Stimulated activated CD8-positive, alpha-beta memory T cell treated with anti-CD3 and anti-CD28 coated beads, Interleukin-7, amount 100 ng/mL, for 48 hours (primary cell): ENCODE results near the gene MARVELD3.

Source experiments
- DNase-seq, 2 donors: peaks; one replicate each; pipeline ENCODE4 v3.0.0-alpha.2; 2020; ENCODE audit warnings: low read depth in 1 of 2; ENCODE audit errors: extremely low read depth in 1 of 2

Gene MARVELD3

DNA sequence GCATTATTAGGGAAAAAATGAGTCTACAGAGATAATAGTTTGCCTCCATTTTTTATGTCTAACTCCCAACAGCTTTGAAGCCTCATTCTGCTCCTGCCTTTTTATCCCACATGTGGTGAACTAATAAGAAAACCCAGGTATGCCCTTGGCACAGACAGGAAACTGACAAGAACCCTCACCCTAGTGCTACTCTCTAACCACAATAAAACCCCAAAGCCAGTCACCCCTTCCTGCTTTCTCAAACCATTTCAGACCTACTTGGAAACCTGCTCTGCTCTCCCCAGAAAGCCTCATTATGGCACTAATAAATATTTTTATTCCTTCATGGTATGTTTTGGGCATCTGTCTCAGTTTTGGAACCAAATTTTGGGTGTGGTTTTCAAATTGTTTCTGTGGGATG is 3.9 kb upstream of the MARVELD3 start:
- no peak for DNase-seq

DNA sequence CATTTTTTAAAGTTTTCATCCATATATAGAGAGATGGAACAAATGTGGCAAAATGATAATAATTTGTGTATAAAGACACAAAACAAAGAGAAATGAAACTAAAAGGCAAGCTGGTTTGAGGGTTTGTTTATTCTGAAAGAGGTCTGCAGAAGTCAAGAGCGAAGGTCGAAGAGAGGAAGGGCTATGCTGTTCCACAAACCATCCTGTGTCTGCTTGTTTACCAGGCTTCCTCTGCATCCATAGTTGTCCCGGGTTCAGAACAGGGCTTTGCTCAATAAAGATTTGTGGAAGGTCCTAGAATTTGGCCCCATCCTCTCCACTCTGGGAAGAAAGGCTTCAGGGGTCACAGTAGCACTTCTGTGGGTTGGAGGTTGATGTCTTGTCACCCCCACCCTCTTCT is 2.4 kb upstream of the MARVELD3 start:
- no peak for DNase-seq

DNA sequence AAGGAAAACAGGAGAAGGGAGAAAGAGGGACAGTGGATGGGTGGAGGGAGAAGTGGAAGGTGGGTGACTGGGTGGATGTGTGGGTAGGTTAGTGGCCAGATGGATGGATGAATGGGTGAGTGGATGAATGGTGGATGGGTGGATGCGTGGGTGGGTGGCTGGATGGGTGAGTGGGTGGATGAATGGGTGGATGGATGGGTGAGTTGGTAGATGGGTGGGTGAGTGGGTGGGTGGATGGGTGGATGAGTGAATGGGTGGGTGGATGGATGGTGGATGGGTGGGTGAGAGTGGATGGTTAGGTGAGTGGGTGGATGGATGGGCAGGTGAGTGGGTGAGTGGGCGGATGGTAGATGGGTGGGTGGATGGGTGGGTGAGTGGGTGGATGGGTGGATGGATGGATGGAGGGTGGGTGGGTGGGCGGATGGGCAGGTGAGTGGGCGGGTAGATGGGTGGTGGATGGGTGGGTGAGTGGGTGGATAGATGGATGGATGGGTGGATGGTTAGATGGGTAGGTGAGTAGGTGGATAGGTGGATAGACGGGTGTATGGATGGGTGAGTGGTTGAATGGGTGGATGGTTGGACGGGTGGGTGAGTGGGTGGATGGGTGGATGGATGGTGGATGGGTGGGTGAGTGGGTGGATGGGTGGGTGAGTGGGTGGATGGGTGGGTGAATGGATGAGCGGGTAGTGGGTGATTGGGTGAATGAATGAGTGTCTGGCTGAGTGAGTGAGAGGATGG is 702 bp upstream of the MARVELD3 start:
- no peak for DNase-seq

DNA sequence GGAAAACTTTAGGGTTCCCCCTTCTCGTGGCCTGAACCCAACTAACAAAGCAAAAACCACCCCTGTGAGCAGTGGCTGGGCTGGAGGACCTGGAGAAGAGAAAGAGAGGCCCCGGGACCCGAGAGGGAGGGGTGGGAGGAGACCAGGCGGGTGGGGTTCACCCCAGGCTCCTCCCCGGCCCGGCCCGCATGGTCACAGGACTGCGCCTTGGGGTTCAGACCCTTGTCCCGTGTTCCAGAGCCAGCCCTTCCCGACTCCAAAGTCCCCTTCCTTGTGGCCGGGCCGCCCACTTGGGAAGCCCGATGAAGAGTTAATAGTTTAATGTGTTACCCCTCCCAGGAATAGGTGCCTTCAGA is 852 bp downstream of the MARVELD3 start:
- DNase-seq, result no peak

- DNase-seq, result no peak
Measured at GRCh38 chr16:71627731-71628181, 1.8 kb downstream of the MARVELD3 start.

- DNase-seq, result no peak
Measured at GRCh38 chr16:71628810-71629209, 2.8 kb downstream of the MARVELD3 start.

DNA sequence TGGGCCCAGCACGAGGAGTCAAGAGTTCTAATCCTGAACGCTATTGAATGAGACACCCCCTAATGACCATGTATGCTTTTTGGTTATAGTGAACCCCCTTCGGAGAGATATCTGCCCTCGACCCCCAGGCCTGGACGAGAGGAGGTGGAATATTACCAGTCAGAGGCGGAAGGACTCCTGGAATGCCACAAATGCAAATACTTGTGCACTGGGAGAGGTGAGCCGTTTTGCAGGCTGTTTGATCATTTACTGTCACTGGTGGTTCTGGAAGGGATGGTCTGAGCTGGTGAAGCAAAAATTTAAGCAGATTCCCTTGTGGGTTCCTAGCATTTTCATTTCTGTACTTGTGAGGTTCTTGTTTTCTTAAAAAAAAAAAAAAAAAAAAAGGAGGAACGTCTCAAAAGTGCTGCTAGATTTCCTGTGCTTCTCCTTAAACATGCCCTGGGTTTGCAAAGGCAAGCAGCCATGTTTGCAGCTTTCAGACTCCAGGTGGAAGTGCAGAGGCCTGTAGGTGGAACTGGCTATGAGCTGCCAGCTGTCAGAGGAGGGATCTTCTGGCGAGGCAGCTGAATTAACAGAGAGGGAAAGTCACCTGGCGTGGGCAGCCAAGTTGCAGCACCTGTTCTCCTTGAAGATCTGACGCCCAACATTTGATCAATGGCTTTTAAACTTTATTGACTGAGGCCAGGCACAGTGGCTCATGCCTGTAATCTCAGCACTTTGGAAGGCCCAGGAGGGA is 3.5 kb downstream of the MARVELD3 start:
- DNase-seq, result no peak

DNA sequence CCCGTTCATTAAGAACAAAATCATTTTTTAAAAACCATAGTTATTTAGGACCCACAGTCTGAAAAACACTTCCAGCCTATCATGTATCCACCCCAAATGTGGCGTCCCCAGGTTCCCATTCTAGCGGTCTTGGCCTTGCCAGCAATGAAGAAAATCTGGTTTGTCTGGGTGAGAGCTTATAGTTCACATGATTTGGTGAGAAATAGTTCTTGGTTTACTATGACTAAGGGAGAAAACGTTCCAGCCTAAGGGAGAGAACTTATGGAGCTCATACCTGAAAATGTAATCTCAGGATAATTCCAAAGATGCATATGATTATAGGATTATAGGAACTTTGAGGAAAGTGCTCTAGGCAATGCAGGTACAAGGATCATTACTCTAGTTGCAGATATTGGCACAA is 4.8 kb downstream of the MARVELD3 start:
- no peak for DNase-seq

DNA sequence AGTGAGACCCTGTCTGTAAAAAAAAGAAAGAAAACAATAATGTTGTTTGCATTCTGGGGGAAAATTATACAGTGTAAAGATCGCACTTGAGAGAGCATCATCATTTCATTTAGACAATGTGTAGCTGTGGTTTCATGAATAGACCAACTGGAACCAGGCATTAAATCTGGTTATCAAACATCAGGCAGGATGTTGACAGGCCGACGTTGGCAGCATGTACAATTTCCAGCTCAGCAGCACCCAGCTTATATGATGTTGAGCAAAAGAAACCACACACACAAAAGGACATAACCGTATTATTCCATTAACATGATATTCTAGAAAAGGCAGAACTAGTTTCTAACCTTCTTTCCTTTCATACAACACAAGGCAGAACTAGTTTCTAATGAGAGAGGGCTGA is 5.8 kb downstream of the MARVELD3 start:
- DNase-seq, result no peak

DNA sequence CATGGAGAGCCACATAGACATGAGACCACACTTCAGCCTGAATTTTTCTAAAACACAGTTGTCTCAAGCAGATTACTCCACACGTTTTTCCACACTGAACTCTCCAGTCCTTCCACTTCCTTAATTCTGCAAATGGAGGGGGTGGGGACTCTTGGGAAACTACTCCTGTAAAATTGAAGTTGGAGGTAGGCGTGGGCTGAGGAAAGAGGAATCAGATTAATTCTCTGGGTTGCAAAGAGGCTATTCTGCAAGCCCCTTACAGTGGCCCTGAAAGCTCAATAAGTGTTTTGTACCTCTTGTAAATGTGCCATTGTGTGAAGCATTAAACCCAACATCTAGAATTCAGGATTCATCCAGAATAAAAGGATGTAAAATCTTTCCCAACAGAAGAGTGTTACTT is 9.6 kb downstream of the MARVELD3 start:
- DNase-seq, result no peak

DNA sequence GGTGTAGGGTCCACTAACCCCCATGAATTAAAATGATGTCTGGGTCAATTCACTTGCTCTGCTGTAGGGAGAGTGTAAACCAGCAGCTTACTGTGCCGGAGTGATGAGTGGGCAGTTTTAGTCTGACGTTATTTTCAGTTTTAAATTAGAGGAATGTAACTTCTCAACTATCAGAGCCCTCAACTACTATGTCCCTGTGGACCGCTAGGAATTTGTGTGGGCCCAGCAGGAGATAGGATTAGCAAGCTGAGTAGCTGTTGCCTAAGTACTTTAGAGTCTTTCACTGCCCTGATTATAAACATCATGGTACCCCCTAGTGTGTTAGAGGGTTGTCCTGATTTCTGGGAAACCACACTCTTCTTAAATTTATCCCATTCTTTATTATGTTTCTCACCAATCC is 11.4 kb downstream of the MARVELD3 start:
- no peak for DNase-seq

GRCh38 chr16:71645450-71645849 is 19.5 kb downstream of the MARVELD3 start:
- DNase-seq, result no peak

DNA sequence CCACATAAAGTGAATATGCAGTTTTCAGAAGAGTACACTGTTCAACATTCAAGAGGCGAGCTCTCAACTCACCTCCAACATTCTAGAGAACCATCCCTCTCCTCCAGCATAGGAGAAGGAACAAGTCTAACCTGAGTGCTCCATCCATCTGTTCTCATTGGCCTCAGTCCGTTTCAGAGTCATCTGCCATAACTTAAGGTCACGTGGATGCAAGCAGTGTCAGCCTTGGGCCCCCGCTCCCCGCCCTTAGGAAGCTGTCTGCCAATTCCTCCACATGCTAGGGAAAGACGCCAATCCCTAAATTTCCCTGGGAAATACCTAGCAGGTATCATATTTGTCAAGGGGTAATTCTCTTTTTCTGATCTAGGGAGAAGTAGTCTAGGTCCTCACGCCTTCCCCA is 21.4 kb downstream of the MARVELD3 start:
- no peak for DNase-seq

GRCh38 chr16:71648162-71648561 is 22.2 kb downstream of the MARVELD3 start:
- no peak for DNase-seq

GRCh38 chr16:71648921-71649320 is 22.9 kb downstream of the MARVELD3 start:
- DNase-seq, result no peak

DNA sequence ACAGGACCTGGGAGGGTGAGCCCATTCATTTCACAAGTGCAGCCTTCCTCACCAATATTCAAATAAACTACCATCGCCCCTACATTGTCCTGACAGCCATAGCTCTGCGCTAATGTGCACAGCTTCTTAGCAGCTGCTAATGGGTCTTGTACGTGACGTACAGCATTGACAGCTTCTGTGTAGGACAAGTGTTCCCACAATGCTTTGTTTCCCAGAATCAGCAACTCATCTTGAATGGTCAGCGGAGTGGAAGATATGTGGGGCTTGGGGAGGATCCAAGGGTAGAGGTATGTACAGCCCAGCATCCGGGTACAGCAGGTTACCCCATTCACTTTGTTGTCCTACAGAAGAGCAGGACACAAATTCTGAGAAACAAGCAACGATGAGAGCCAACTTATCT is 23.7 kb downstream of the MARVELD3 start:
- DNase-seq, result no peak

GRCh38 chr16:71658771-71659170 is 32.8 kb downstream of the MARVELD3 start:
- no peak for DNase-seq

- DNase-seq, result no peak
Measured at GRCh38 chr16:71659471-71659870, 33.5 kb downstream of the MARVELD3 start.

DNA sequence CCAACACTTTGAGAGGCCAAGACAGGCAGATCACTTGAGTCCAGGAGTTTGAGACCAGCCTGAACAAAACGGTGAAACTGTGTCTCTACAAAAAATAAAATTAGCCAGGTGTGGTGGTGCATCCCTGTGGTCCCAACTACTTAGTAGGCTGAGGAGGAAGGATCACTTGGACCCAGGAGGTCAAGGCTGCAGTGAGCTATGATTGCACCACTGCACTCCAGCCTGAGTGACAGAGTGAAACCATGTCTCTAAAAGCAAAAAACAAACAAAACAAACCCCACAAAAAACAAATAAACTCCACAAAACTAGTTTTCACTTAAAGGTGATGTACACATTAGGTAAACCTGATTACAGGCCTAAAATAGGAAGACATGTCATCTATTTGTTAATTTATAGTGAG is 40.3 kb downstream of the MARVELD3 start:
- DNase-seq, result no peak

DNA sequence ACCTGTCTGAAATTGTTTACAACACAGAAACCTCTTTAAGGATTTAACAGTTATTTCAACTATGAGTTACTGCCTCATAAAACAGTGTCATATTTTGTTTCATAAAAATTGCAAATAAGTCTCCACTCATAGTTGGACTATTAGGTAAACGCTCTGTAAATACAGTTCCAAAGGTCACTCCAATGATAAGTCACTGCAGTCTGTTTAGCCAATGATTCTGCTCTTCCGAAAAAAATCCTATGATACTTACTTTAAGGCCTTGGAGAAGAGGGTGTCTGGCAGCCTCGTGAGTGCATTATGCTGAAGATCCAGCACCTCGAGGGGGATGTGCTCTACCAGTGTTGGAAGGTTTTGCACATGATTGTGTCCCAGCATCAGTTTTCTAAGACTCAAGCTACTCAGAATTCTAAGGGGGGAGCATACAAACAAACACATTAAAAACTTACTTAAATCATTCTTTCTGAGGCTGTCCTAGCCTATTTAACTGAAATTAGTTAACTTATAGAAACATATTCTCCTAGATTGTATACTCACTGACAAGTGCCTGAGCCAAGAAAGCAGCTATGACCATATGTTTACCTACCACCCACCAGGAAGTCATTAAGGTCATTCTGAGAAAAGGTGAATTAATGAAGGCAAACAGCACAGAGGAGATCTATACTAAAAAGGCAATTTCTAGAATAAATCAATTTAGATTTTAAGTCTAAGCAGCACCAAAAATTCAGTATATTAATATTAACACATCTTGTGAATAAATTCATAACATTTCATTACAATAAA is 41.1 kb downstream of the MARVELD3 start:
- DNase-seq, result no peak

DNA sequence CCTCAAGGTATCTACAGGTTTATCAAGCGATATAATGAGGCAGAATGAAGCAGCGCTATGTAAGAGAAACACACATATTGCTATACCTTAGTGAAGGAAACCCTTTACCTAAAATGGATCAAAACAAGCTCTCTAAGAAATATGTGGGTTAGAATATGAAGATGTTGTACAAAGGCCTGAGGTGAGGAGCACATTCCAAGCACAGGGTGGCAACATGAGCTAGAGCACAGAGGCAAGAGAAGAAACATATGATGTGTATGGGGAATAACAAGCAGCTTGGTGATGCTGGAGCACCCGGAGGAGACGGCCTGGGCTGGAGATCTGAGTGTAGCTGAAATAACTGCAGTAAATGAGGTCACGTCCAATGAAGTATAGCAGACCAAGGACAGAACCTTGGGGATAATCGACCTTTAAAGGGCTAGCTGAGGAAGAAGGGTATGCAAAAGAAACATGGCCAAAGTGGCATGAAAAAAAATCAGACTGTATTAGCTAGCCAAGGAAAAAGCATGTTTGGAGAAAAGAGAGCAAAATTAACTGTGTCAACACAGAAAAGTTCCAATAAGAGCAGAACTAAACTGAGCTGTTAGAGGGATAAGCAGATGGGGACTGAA is 44.0 kb downstream of the MARVELD3 start:
- DNase-seq, result no peak
